ENCODE measurements around the gene LAMB4. TPM values are rescaled to one million over a fixed set of nuclear protein-coding genes. Genes with fewer than 3 reads are reported as not detected.

The LAMB4 gene
- total and polyA plus RNA-seq, 2 of the 4 experiments (the other 2 are of a cell fraction), result 0.12 to 0.18 TPM

- TF ChIP-seq SMC3 (IDR thresholded peaks at IDR 0.05; ENCODE audit: low read depth, low read length), result peak; percentile 98
These were observed 16.1 kb upstream of the LAMB4 start (continued) for GRCh38 chr7:108146070-108146842.

- Histone ChIP-seq H4K20me1 (ENCODE audit: insufficient read depth, low read length) (no peaks in the 10 kb centered on the region), H2BK20ac (ENCODE audit: low read depth, low read length) (peak overlapping the region; percentile 26), H2AFZ (replicated peaks; ENCODE audit: low read length, poor library complexity) (no peak overlapping the region), H2AK9ac (replicated peaks; ENCODE audit: low read depth, low read length, poor library complexity) (no peak overlapping the region), H3K18ac (ENCODE audit: low read depth, low read length) (no peak overlapping the region; the same call in 1 of the 2 replicates), H4K5ac (ENCODE audit: low read depth, low read length) (no peak overlapping the region; the same call in 1 of the 2 replicates), H3K4ac (ENCODE audit: low read depth, low read length) (peak overlapping the region; percentile 39; the same call in 1 of the 2 replicates), H3K23ac (ENCODE audit: low read depth, low read length) (no peak overlapping the region), H2AK5ac (ENCODE audit: low read depth, low read length) (peak overlapping the region; percentile 75; the same call in 1 of the 2 replicates), H2BK120ac (ENCODE audit: low read depth, low read length) (peak overlapping the region; percentile 25; the same call in 1 of the 2 replicates), H3K9ac (ENCODE audit: low read depth, low read length) (no peak overlapping the region), H3K4me1 (ENCODE audit: control insufficient read depth, insufficient read depth, low read length) (peaks cover 2% of the 10 kb centered on the region; the same call in 1 of the 2 replicates), H3K9me3 (ENCODE audit: control insufficient read depth, insufficient read depth, low read length) (no peaks in the 10 kb centered on the region), H4K91ac (ENCODE audit: insufficient read depth, low read depth, low read length) (0 out of 2 replicates have a peak overlapping the region, but pooled peaks have one; percentile 13), H3K27ac (ENCODE audit: insufficient read depth, low read length) (no peak overlapping the region), H3K36me3 (ENCODE audit: control insufficient read depth, insufficient read depth, low read length) (no peaks in the 10 kb centered on the region; the same call in 1 of the 2 replicates), H3K4me2 (ENCODE audit: low read depth, low read length) (no peak overlapping the region), H2BK15ac (ENCODE audit: low read depth, low read length) (no peak overlapping the region), H3K9me1 (ENCODE audit: insufficient read depth, low read length) (no peaks in the 10 kb centered on the region), H3K79me1 (ENCODE audit: low read depth in 1 of 2, low read length in 2 of 2) (no peaks in the 10 kb centered on the region), H2BK5ac (ENCODE audit: low read depth, low read length, poor library complexity, severe bottlenecking) (no peak overlapping the region), H3K14ac (replicated peaks; ENCODE audit: low read depth, low read length) (no peak overlapping the region), H3K27me3 (ENCODE audit: control insufficient read depth, insufficient read depth, low read length) (no peaks in the 10 kb centered on the region), H4K8ac (ENCODE audit: low read depth in 2 of 2, low read length in 2 of 2) (0 out of 4 replicates have a peak overlapping the region, but pooled peaks of 1 of the 2 experiments have one; percentile 40), H3K56ac (ENCODE audit: extremely low read depth, insufficient read depth, low read length) (no peak overlapping the region; the same call in 1 of the 2 replicates), H3K4me3 (ENCODE audit: insufficient read depth, low read depth, low read length) (no peak overlapping the region)
- dilution Hi-C loops (cut with HindIII; ENCODE audit: low sequenced_read_pairs, unreplicated experiment), result loop anchor here (25.0 kb wide), 1 partner anchor 133 kb away; the partner anchor contains the start of gene LAMB1
- ChIA-PET POLR2A (ENCODE audit: unreplicated experiment) (interaction anchor here (0.5 kb wide), 1 partner anchor 269 kb away, joined by 4 read pairs; no protein-coding TSS in a partner anchor), CTCF (interaction anchor here (0.7 to 1.5 kb wide), 12 partner anchors 14 to 245 kb away, joined by 3 to 8 read pairs (median 4); no protein-coding TSS in a partner anchor)
- ATAC-seq (ENCODE audit: low read depth) (no peak), DNase-seq (no peak)
- in situ Hi-C loops (cut with MboI; ENCODE audit: low sequenced_read_pairs), result loop anchor here (25.0 kb wide), 1 partner anchor 408 kb away; the partner anchor contains the start of gene CBLL1
- TF ChIP-seq SMC3 (IDR thresholded peaks at IDR 0.05; ENCODE audit: low read depth, low read length), result no peak
- TF ChIP-seq CHD1 (IDR thresholded peaks at IDR 0.05; ENCODE audit: low read depth, low read length), result no peak
- TF ChIP-seq ELK1 (IDR thresholded peaks at IDR 0.05; ENCODE audit: borderline replicate concordance, low read depth, low read length), result no peak
- TF ChIP-seq RCOR1 (IDR thresholded peaks at IDR 0.05; ENCODE audit: insufficient replicate concordance, low read length), result no peak
- no peak for TF ChIP-seq RAD21 (IDR thresholded peaks at IDR 0.05; ENCODE audit: low read length)
- TF ChIP-seq MXI1 (IDR thresholded peaks at IDR 0.05; ENCODE audit: borderline replicate concordance, low read depth, low read length), result no peak
- TF ChIP-seq CTCF (conservative IDR thresholded peaks at IDR 0.05; ENCODE audit: low read depth, low read length), result no peak
- no peak for TF ChIP-seq MAZ (IDR thresholded peaks at IDR 0.05; ENCODE audit: borderline replicate concordance, low read depth, low read length)
- intact Hi-C loops (cut with micrococcal nuclease), result loop anchor here (5.0 kb wide), 3 partner anchors 163 to 683 kb away; partner anchors contain the start of gene CBLL1
- no CpG with 5 or more reads among the region's 8 CpGs for WGBS, 2 experiments (ENCODE audit: extremely low coverage in 2 of 2, insufficient read length in 1 of 2)
- BruUV-seq (replicated peaks), result no TSS peak
These were observed 15.2 kb upstream of the LAMB4 start for GRCh38 chr7:108145401-108145800.
